Breast epithelium (tissue), 3 donors: Measurements from ENCODE around the gene RUFY1.

Source experiments
- POLR2A ChIP-seq: fragments of 450-650 bp; IDR thresholded peaks from one replicate; pipeline ENCODE4 v1.6.1; 2016; ENCODE audit warnings: antibody characterized with exemption, mild to moderate bottlenecking, moderate library complexity
- POLR2AphosphoS5 ChIP-seq, 3 donors: sonication (generic); formaldehyde crosslinking; IDR thresholded peaks; one replicate each; pipeline ENCODE4 v1.6.1; 2017; ENCODE audit warnings: antibody characterized with exemption in 3 of 3
- TF ChIP-seq, protein P1 (sequence below), 3 donors: fragments of 450-650 bp; IDR thresholded peaks; one replicate each; pipeline ENCODE4 v1.5.1; 2016 to 2017; ENCODE audit warnings: antibody characterized with exemption in 3 of 3, mild to moderate bottlenecking in 3 of 3, moderate library complexity in 3 of 3

DNA sequence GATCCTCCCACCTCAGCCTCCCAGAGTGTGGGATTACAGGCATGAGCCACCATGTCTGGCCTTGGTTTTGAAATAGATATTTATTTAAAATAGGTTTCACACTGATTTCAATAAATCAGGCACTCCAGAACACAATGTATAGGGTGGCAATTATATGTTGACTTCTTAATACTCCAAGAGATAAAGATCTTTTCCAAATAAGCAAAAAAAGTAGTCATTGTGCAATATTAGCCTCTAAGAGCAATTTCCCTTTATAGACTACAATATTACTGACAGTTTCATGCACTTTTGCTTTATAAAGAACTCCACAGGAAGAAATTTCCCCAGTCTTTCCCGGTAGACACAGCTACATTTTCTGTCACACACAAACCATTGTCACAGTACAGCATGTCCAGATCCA lies 23.4 kb upstream of the RUFY1 start:
- TF ChIP-seq, protein P1, sequence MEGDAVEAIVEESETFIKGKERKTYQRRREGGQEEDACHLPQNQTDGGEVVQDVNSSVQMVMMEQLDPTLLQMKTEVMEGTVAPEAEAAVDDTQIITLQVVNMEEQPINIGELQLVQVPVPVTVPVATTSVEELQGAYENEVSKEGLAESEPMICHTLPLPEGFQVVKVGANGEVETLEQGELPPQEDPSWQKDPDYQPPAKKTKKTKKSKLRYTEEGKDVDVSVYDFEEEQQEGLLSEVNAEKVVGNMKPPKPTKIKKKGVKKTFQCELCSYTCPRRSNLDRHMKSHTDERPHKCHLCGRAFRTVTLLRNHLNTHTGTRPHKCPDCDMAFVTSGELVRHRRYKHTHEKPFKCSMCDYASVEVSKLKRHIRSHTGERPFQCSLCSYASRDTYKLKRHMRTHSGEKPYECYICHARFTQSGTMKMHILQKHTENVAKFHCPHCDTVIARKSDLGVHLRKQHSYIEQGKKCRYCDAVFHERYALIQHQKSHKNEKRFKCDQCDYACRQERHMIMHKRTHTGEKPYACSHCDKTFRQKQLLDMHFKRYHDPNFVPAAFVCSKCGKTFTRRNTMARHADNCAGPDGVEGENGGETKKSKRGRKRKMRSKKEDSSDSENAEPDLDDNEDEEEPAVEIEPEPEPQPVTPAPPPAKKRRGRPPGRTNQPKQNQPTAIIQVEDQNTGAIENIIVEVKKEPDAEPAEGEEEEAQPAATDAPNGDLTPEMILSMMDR (IDR thresholded peaks at IDR 0.05) = no peak
- TF ChIP-seq POLR2A = no peak
- TF ChIP-seq POLR2AphosphoS5 (IDR thresholded peaks at IDR 0.05) = no peak
